Posterior cingulate gyrus (tissue), 11 donors: Measurements from ENCODE around the gene HOOK2.

Source experiments
- DNase-seq, 10 donors: peaks; one replicate each; pipeline versions ENCODE4 v3.0.0 to v3.0.0-alpha.2; 2020 to 2021; ENCODE audit warnings: mixed read lengths in 3 of 10
- intact Hi-C: fragments of 100-400 bp; cut with DNase I; formaldehyde crosslinking; loops from one replicate; pipeline ENCODE4 v1.15.1; 2023

Gene HOOK2

GRCh38 chr19:12783849-12784393 is 8.6 kb upstream of the HOOK2 start:
- intact Hi-C loops = no loop called here
- no peak for DNase-seq

GRCh38 chr19:12783291-12783848 is 8.0 kb upstream of the HOOK2 start:
- intact Hi-C loops = no loop called here
- no peak for DNase-seq

GRCh38 chr19:12782424-12783290 is 7.3 kb upstream of the HOOK2 start:
- intact Hi-C loops = no loop called here
- peak; percentile 77 to 99 (median 92) for DNase-seq

- intact Hi-C loops = no loop called here
- DNase-seq = no peak
These were observed 6.7 kb upstream of the HOOK2 start for GRCh38 chr19:12782174-12782423.

- intact Hi-C loops = loop anchor here (5.0 kb wide), 1 partner anchor 68 kb away; no protein-coding TSS in a partner anchor
- DNase-seq = peak in 1 of 10 donors; percentile 88
These were observed 4.0 kb upstream of the HOOK2 start for GRCh38 chr19:12779162-12779993.

GRCh38 chr19:12778905-12779161 is 3.5 kb upstream of the HOOK2 start:
- no peak for DNase-seq
- intact Hi-C loops = loop anchor here (5.0 kb wide), 1 partner anchor 68 kb away; no protein-coding TSS in a partner anchor

GRCh38 chr19:12778017-12778904 is 2.9 kb upstream of the HOOK2 start:
- peak in 7 of 10 donors; percentile 42 to 94 (median 62) for DNase-seq
- intact Hi-C loops = loop anchor here (5.0 kb wide), 1 partner anchor 69 kb away; no protein-coding TSS in a partner anchor

GRCh38 chr19:12777217-12778016 is 2.1 kb upstream of the HOOK2 start:
- intact Hi-C loops = loop anchor here (1.0 to 5.0 kb wide), 2 partner anchors 19 to 70 kb away; no protein-coding TSS in a partner anchor
- DNase-seq = peak; percentile 67 to 97 (median 82)

GRCh38 chr19:12773571-12773970 is 1.8 kb downstream of the HOOK2 start:
- intact Hi-C loops = no loop called here

GRCh38 chr19:12772323-12772722 is 3.0 kb downstream of the HOOK2 start:
- DNase-seq = no peak
- intact Hi-C loops = no loop called here

More at GRCh38 chr19:12773571-12773970, 1.8 kb downstream of the HOOK2 start:
- DNase-seq = no peak

- DNase-seq = peak in 1 of 10 donors; percentile 66
- intact Hi-C loops = no loop called here
These were observed 4.4 kb downstream of the HOOK2 start for GRCh38 chr19:12770922-12771321.

- DNase-seq = no peak
- intact Hi-C loops = no loop called here
These were observed 5.7 kb downstream of the HOOK2 start for GRCh38 chr19:12769689-12770088.

GRCh38 chr19:12767666-12768065 is 7.7 kb downstream of the HOOK2 start:
- intact Hi-C loops = no loop called here
- peak in 1 of 10 donors; percentile 72 for DNase-seq

GRCh38 chr19:12767150-12767549 is 8.2 kb downstream of the HOOK2 start:
- intact Hi-C loops = no loop called here
- peak in 1 of 10 donors; percentile 39 for DNase-seq

- DNase-seq = peak in 9 of 10 donors; percentile 41 to 97 (median 77)
- intact Hi-C loops = no loop called here
These were observed 9.3 kb downstream of the HOOK2 start for GRCh38 chr19:12766051-12766521.

GRCh38 chr19:12764698-12765097 is 10.7 kb downstream of the HOOK2 start:
- intact Hi-C loops = loop anchor here (5.0 kb wide), 1 partner anchor 38 kb away; the partner anchor contains the start of genes PRDX2 and THSD8

GRCh38 chr19:12763100-12763499 is 12.3 kb downstream of the HOOK2 start:
- intact Hi-C loops = loop anchor here (5.0 kb wide), 1 partner anchor 39 kb away; the partner anchor contains the start of genes PRDX2 and THSD8
- no peak for DNase-seq

More at GRCh38 chr19:12764698-12765097, 10.7 kb downstream of the HOOK2 start:
- DNase-seq = peak in 1 of 10 donors; percentile 56

GRCh38 chr19:12759686-12760085 is 15.7 kb downstream of the HOOK2 start:
- intact Hi-C loops = loop anchor here (5.0 kb wide), 1 partner anchor 43 kb away; the partner anchor contains the start of genes PRDX2 and THSD8
- DNase-seq = no peak
